ENCODE results near the gene LITAFD. TPM values are rescaled to one million over a fixed set of nuclear protein-coding genes. Genes with fewer than 3 reads are reported as not detected.

The LITAFD gene
- total and polyA plus RNA-seq, 9 of the 15 experiments (the other 6 are each of a cell fraction or from before 2014, with no cell fraction given), result not detected

DNA sequence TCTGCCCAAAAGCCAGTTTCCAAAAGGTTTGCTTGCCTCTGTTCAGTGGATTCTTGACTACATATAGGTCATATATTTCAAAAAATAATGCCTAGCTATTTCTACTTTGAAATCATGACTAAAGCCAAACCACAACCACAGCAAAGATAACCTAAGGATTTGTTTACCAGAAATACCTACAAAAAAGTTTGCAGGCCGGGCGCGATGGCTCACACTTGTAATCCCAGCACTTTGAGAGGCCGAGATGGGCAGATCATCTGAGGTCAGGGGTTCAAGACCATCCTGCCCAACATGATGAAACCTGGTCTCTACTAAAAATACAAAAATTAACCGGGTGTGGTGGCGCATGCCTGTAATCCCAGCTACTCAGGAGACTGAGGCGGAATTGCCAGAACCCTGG, 28.5 kb upstream of the LITAFD start:
- no peak overlapping the region for H3K4me2 ChIP-seq (ENCODE audit: insufficient read depth, low read length)
- WGBS (ENCODE audit: insufficient coverage, low coverage, missing lambda C conversion rate), result 80% methylated on average over 7 of the region's 7 CpGs
- TF ChIP-seq POLR2A (conservative IDR thresholded peaks at IDR 0.05), result 0 out of 2 replicates have a peak, but pooled peaks have one; percentile 8
- no peak for TF ChIP-seq HNRNPH1 (optimal IDR thresholded peaks at IDR 0.05; ENCODE audit: low read depth, low read length)
- no peak for TF ChIP-seq KDM4B (IDR thresholded peaks at IDR 0.05; ENCODE audit: borderline replicate concordance in 2 of 2, low read depth in 1 of 2)
- TF ChIP-seq, protein P1, sequence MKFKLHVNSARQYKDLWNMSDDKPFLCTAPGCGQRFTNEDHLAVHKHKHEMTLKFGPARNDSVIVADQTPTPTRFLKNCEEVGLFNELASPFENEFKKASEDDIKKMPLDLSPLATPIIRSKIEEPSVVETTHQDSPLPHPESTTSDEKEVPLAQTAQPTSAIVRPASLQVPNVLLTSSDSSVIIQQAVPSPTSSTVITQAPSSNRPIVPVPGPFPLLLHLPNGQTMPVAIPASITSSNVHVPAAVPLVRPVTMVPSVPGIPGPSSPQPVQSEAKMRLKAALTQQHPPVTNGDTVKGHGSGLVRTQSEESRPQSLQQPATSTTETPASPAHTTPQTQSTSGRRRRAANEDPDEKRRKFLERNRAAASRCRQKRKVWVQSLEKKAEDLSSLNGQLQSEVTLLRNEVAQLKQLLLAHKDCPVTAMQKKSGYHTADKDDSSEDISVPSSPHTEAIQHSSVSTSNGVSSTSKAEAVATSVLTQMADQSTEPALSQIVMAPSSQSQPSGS (CRISPR knock-in tag; IDR thresholded peaks at IDR 0.05), result no peak
- TF ChIP-seq HEY1 (CRISPR knock-in tag; IDR thresholded peaks at IDR 0.05; ENCODE audit: borderline replicate concordance), result no peak
- no peak for TF ChIP-seq SAFB (IDR thresholded peaks at IDR 0.05; ENCODE audit: borderline replicate concordance, low read depth, low read length)
- H3K79me2 ChIP-seq (ENCODE audit: control insufficient read depth, insufficient read depth, low read length), result no peaks in the 10 kb centered on the region; the same call in 2 of the 3 replicates
- DNase-seq (ENCODE audit: extremely low read depth in 1 of 4, low spot score in 3 of 4) (no peak), ATAC-seq (no peak), FAIRE-seq (no peak)
- no peaks in the 10 kb centered on the region for H3K9me1 ChIP-seq (ENCODE audit: control insufficient read depth, insufficient read depth, low read length)
- no peaks in the 10 kb centered on the region; the same call in 1 of the 2 replicates for H4K20me1 ChIP-seq (replicated peaks; ENCODE audit: control insufficient read depth, insufficient read depth, low read length)
- no peak overlapping the region for H3K4me3 ChIP-seq
- no peaks in the 10 kb centered on the region for H3K9me3 ChIP-seq (replicated peaks; ENCODE audit: control insufficient read depth, insufficient read depth, low read depth, low read length)
- ChIA-PET POLR2A (interaction anchor here (0.6 to 2.3 kb wide), 5 partner anchors 10 to 109 kb away, joined by 3 to 11 read pairs (median 3); partner anchors contain the start of gene CARHSP1), CTCF (ENCODE audit: low intra/inter-chr PET ratio) (no interaction called here)
- H2AFZ ChIP-seq (ENCODE audit: low read depth, low read length), result no peak overlapping the region
- no peak overlapping the region for H3K27ac ChIP-seq (ENCODE audit: extremely low read depth, low read depth, low read length)
- H3K9ac ChIP-seq (ENCODE audit: insufficient read depth in 1 of 2, low read depth in 2 of 2, low read length in 2 of 2), result no peak overlapping the region
- intact Hi-C loops (cut with micrococcal nuclease), result no loop called here
- peaks cover 0 to 9% of the 10 kb centered on the region in 2 experiments; a peak in 1 of 5 replicates for H3K4me1 ChIP-seq (replicated peaks in 1 of 2; ENCODE audit: control insufficient read depth in 2 of 2, insufficient read depth in 2 of 2, low read length in 2 of 2)
- H3K36me3 ChIP-seq (ENCODE audit: control insufficient read depth, insufficient read depth, low read length), result peaks cover 88% of the 10 kb centered on the region; the same call in 2 of the 3 replicates
- no peaks in the 10 kb centered on the region for H3K27me3 ChIP-seq (ENCODE audit: control insufficient read depth in 2 of 2, insufficient read depth in 2 of 2, low read length in 2 of 2)
- BruUV-seq (replicated peaks), result no TSS peak
- in situ Hi-C loops (cut with MboI), result no loop called here
